Body of pancreas (tissue), 4 donors: Measurements from ENCODE around the gene KCNQ5. TPM values are rescaled to one million over a fixed set of nuclear protein-coding genes. Genes with fewer than 3 reads are reported as not detected.
A peak's percentile ranks its signal among the peaks of the same experiment; 100 is the strongest.

Experiments used
- ATAC-seq: fragments of 150-250 bp; one replicate; pipeline ENCODE4 v1.9.1; 2016
- DNase-seq, 4 donors: peaks; one replicate each; pipeline ENCODE4 v3.0.0-alpha.2; 2019
- H3K27ac ChIP-seq, 4 donors: fragments of 200-600 bp; sonication (generic); 1 replicate in 3 of 4; 2 replicates in 1 of 4; pipeline versions ENCODE4 v1.5.1 to v1.6.1; 2016 to 2019; ENCODE audit warnings: mild to moderate bottlenecking in 1 of 4, mixed read lengths in 1 of 4, moderate library complexity in 1 of 4
- H3K27me3 ChIP-seq, 2 donors: fragments of 200-600 bp; sonication (generic); one replicate each; pipeline ENCODE4 v1.6.0; 2016; ENCODE audit warnings: mild to moderate bottlenecking in 1 of 2
- H3K36me3 ChIP-seq, 2 donors: fragments of 200-600 bp; sonication (generic); replicated peaks in 1 of 2; 2 replicates each; pipeline ENCODE4 v1.5.1; 2016; ENCODE audit warnings: low read depth in 2 of 2; ENCODE audit not compliant: insufficient read depth in 1 of 2
- H3K4me1 ChIP-seq: fragments of 200-600 bp; sonication (generic); one replicate; pipeline ENCODE4 v1.6.0; 2016
- H3K4me3 ChIP-seq, 2 donors: fragments of 200-600 bp; sonication (generic); 1 replicate in 1 of 2; 2 replicates in 1 of 2; pipeline ENCODE4 v1.5.1; 2016 to 2019
- H3K9me3 ChIP-seq, 3 donors: fragments of 200-600 bp; sonication (generic); 1 replicate in 2 of 3; 2 replicates in 1 of 3; pipeline ENCODE4 v1.5.1; 2016
- CTCF ChIP-seq, 7 experiments: fragments of 450-650 bp in 4 of 7; fragments of 200-600 bp in 3 of 7; sonication (generic) in 3 of 7; IDR thresholded peaks; one replicate each; pipeline ENCODE4 v1.5.1; 2016 to 2019; ENCODE audit warnings: antibody characterized with exemption in 7 of 7
- POLR2A ChIP-seq, 3 donors: fragments of 450-650 bp; IDR thresholded peaks; one replicate each; pipeline ENCODE4 v1.6.1; 2016; ENCODE audit warnings: antibody characterized with exemption in 3 of 3, mild to moderate bottlenecking in 2 of 3
- WGBS, 2 donors: methylation state at CpG; one replicate each; pipeline ENCODE4 v1.1.5; 2017; 5-methylcytosine and 5-hydroxymethylcytosine counted together
- intact Hi-C: fragments of 100-400 bp; cut with DNase I; formaldehyde crosslinking; loops from one replicate; pipeline ENCODE4 v1.15.1; 2023
- total RNA-seq, 2 donors: library from RNA; depleted of rRNA; stranded (reverse); fragments of >200 nt; gene quantifications; one replicate each; pipeline ENCODE4 v1.1.0, GENCODE V29; 2016

KCNQ5 gene
- total RNA-seq, 2 donors from 2014 or later, result 1.0 to 1.6 TPM

DNA sequence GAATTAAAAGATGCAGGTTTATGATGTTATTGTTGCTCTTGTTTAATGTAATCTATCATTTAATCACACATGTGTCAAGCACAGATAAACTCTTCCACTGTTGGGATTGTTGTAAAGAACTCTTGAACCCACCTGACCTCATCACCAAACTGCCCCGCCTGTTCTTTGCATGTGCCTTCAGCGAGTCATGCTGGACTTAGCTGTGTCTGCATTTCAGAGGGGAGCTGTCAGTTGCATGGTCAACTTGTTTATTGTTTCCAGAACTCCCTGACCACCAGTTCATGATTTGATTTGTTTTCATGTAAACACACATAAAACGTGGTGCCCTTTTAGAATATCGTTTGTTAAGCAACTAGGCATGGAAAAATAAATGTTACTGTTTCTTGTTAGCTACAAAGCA is 509.8 kb downstream of the KCNQ5 start:
- H3K4me3 ChIP-seq, result no peak overlapping the region
- H3K36me3 ChIP-seq, result no peaks in the 10 kb centered on the region
- no peaks in the 10 kb centered on the region for H3K9me3 ChIP-seq
- no peaks in the 10 kb centered on the region for H3K4me1 ChIP-seq
- WGBS, 2 donors, result 52 to 59% methylated on average over 4 of the region's 4 CpGs
- H3K27ac ChIP-seq, result no peak overlapping the region
- ATAC-seq, result no peak
- TF ChIP-seq CTCF (IDR thresholded peaks at IDR 0.05), result no peak
- no peak for TF ChIP-seq POLR2A (IDR thresholded peaks at IDR 0.05)
- no peaks in the 10 kb centered on the region for H3K27me3 ChIP-seq
- DNase-seq, result no peak
- intact Hi-C loops, result no loop called here

DNA sequence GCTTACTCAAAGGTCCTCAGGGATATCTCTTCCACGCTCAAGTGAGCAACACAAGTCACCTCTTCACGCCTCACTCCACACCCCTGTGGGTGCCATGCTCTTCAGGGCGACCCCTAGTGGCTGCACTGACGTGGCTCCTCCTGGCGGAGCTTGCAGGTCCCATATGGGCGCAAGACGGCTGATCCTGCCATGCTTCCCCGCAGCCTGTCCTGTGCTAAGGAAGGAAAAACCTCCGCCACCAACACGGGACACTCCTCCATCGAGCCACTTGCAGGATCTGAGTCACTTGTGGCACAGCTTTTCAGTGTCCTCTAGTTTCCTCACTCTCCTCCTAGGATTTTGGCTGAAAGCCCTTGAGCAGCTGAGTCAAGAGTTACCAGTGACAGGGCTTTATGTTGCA is 512.7 kb downstream of the KCNQ5 start:
- Histone ChIP-seq H3K9me3 (no peaks in the 10 kb centered on the region), H3K4me3 (no peak overlapping the region), H3K27ac (no peak overlapping the region), H3K4me1 (no peaks in the 10 kb centered on the region), H3K27me3 (no peaks in the 10 kb centered on the region), H3K36me3 (no peaks in the 10 kb centered on the region)
- TF ChIP-seq CTCF (IDR thresholded peaks at IDR 0.05) (peak in 3 of 7 experiments; percentile 15 to 31 (median 18)), POLR2A (IDR thresholded peaks at IDR 0.05) (no peak)
- ATAC-seq (no peak), DNase-seq (peak; percentile 16 to 59 (median 29))
- 57 to 59% methylated on average over 11 of the region's 11 CpGs for WGBS, 2 donors
- intact Hi-C loops, result no loop called here

GRCh38 chr6:73139681-73140383 is 518.0 kb downstream of the KCNQ5 start:
- DNase-seq (no peak), ATAC-seq (no peak)
- no peak overlapping the region for H3K4me3 ChIP-seq
- no peak for TF ChIP-seq POLR2A (IDR thresholded peaks at IDR 0.05)
- TF ChIP-seq CTCF (IDR thresholded peaks at IDR 0.05), result no peak
- no peaks in the 10 kb centered on the region for H3K9me3 ChIP-seq
- H3K4me1 ChIP-seq, result no peaks in the 10 kb centered on the region
- WGBS, 2 donors, result 80 to 84% methylated on average over 3 of the region's 3 CpGs
- H3K27me3 ChIP-seq, result no peaks in the 10 kb centered on the region
- H3K27ac ChIP-seq, result no peak overlapping the region
- no peaks in the 10 kb centered on the region for H3K36me3 ChIP-seq
- intact Hi-C loops, result no loop called here

- ATAC-seq (no peak), DNase-seq (no peak)
- no peaks in the 10 kb centered on the region for H3K36me3 ChIP-seq
- H3K27me3 ChIP-seq, result no peaks in the 10 kb centered on the region
- no peak overlapping the region for H3K4me3 ChIP-seq
- TF ChIP-seq POLR2A (IDR thresholded peaks at IDR 0.05) (no peak), CTCF (IDR thresholded peaks at IDR 0.05) (no peak)
- 60 to 65% methylated on average over 4 of the region's 4 CpGs for WGBS, 2 donors
- no peaks in the 10 kb centered on the region for H3K4me1 ChIP-seq
- no peak overlapping the region for H3K27ac ChIP-seq
- no peaks in the 10 kb centered on the region for H3K9me3 ChIP-seq
- intact Hi-C loops, result no loop called here
Observed at GRCh38 chr6:73143551-73143950, 521.7 kb downstream of the KCNQ5 start.

- ATAC-seq, result no peak
Observed at GRCh38 chr6:73144516-73144915, 522.7 kb downstream of the KCNQ5 start.

More at GRCh38 chr6:73144516-73144915, 522.7 kb downstream of the KCNQ5 start:
- Histone ChIP-seq H3K27ac (no peak overlapping the region), H3K36me3 (no peaks in the 10 kb centered on the region), H3K4me1 (no peaks in the 10 kb centered on the region), H3K27me3 (no peaks in the 10 kb centered on the region), H3K9me3 (no peaks in the 10 kb centered on the region), H3K4me3 (no peak overlapping the region)
- intact Hi-C loops, result no loop called here
- TF ChIP-seq POLR2A (IDR thresholded peaks at IDR 0.05), result no peak
- TF ChIP-seq CTCF (IDR thresholded peaks at IDR 0.05), result no peak
- DNase-seq, result no peak
